Body of pancreas (tissue), 4 donors: ENCODE data around the gene WDR75.

ENCODE experiments used
- POLR2A ChIP-seq, 3 donors: fragments of 450-650 bp; IDR thresholded peaks; one replicate each; pipeline ENCODE4 v1.6.1; 2016; ENCODE audit warnings: antibody characterized with exemption in 3 of 3, mild to moderate bottlenecking in 2 of 3
- TF ChIP-seq, protein P1 (sequence below), 7 experiments: fragments of 450-650 bp in 4 of 7; fragments of 200-600 bp in 3 of 7; sonication (generic) in 3 of 7; IDR thresholded peaks; one replicate each; pipeline ENCODE4 v1.5.1; 2016 to 2019; ENCODE audit warnings: antibody characterized with exemption in 7 of 7

DNA sequence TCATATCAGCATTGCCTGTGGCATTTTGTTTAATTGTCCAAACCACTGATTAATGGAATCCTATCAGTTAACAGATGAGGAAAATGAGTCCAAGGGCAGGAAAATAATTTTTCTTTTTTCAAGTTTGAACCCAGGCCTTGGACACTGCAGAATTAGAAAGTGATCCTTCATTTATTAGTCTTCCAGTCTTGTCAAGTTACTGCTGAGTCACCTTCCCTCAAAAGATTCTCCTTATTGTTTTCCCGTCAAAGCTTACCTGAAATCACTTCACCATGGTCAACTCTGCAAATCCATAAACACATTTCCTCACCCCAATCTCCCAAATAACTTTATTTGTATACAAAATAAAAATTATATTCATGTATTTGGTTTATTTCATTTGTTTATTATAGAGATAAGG lies 57.9 kb downstream of the WDR75 start:
- TF ChIP-seq POLR2A (IDR thresholded peaks at IDR 0.05), result no peak
- TF ChIP-seq, protein P1, sequence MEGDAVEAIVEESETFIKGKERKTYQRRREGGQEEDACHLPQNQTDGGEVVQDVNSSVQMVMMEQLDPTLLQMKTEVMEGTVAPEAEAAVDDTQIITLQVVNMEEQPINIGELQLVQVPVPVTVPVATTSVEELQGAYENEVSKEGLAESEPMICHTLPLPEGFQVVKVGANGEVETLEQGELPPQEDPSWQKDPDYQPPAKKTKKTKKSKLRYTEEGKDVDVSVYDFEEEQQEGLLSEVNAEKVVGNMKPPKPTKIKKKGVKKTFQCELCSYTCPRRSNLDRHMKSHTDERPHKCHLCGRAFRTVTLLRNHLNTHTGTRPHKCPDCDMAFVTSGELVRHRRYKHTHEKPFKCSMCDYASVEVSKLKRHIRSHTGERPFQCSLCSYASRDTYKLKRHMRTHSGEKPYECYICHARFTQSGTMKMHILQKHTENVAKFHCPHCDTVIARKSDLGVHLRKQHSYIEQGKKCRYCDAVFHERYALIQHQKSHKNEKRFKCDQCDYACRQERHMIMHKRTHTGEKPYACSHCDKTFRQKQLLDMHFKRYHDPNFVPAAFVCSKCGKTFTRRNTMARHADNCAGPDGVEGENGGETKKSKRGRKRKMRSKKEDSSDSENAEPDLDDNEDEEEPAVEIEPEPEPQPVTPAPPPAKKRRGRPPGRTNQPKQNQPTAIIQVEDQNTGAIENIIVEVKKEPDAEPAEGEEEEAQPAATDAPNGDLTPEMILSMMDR (IDR thresholded peaks at IDR 0.05), result no peak
